WTC11 (cell line): ENCODE results near the gene EHD1. TPM values are rescaled to one million over a fixed set of nuclear protein-coding genes. Genes with fewer than 3 reads are reported as not detected.

ENCODE experiments used
- ATAC-seq: fragments of 200-7000 bp; cut with Tn5 transposase; 2 replicates; pipeline ENCODE4 v1.10.0; 2021; ENCODE audit warnings: mild to moderate bottlenecking, moderate library complexity
- CTCF ChIA-PET: fragments of 300-600 bp; sonication (Branson Sonifier 250); formaldehyde crosslinking; loops from one replicate; lab custom pipeline; 2021; ENCODE audit warnings: antibody characterized with exemption; lab: Charles Lee
- POLR2A ChIA-PET: fragments of 350-600 bp; sonication (Branson Sonifier 250); formaldehyde crosslinking; loops from one replicate; lab custom pipeline; 2021; ENCODE audit warnings: antibody characterized with exemption; lab: Charles Lee
- DNase-seq: peaks from one replicate; pipeline ENCODE4 v3.0.0; 2021; ENCODE audit warnings: low spot score
- H3K27ac Mint-ChIP-seq: 2 replicates; pipeline ENCODE4 v1.8.0; 2021; ENCODE audit warnings: mixed read lengths
- H3K27me3 Mint-ChIP-seq: 2 replicates; pipeline ENCODE4 v1.8.0; 2021; ENCODE audit warnings: low read depth, mild to moderate bottlenecking, moderate library complexity, mixed read lengths
- H3K36me3 Mint-ChIP-seq: 2 replicates; pipeline ENCODE4 v1.8.0; 2021; ENCODE audit warnings: mixed read lengths
- H3K4me1 Mint-ChIP-seq: 2 replicates; pipeline ENCODE4 v1.8.0; 2022; ENCODE audit warnings: mixed read lengths
- H3K4me3 Mint-ChIP-seq: 2 replicates; pipeline ENCODE4 v1.8.0; 2021; ENCODE audit warnings: mild to moderate bottlenecking, moderate library complexity, mixed read lengths
- H3K9me3 Mint-ChIP-seq: 2 replicates; pipeline ENCODE4 v1.8.0; 2021; ENCODE audit warnings: mixed read lengths
- CREM ChIP-seq: sonication (generic); formaldehyde crosslinking; IDR thresholded peaks from 2 replicates; pipeline ENCODE4 v1.8.1; 2022; ENCODE audit warnings: mild to moderate bottlenecking, missing genetic modification reagents, moderate library complexity
- ELF4 ChIP-seq: sonication (generic); formaldehyde crosslinking; IDR thresholded peaks from 2 replicates; pipeline ENCODE4 v1.8.1; 2022; ENCODE audit warnings: low read depth, mild to moderate bottlenecking, moderate library complexity, missing genetic modification reagents
- ESRRA ChIP-seq: sonication (generic); formaldehyde crosslinking; IDR thresholded peaks from 2 replicates; pipeline ENCODE4 v1.8.1; 2022; ENCODE audit warnings: mild to moderate bottlenecking, missing genetic modification reagents, borderline replicate concordance
- GTF2I ChIP-seq: fragments of 250-450 bp; sonication (Bioruptor Pico); conservative IDR thresholded peaks from 2 replicates; pipeline ENCODE4 v1.4.0; 2021; ENCODE audit warnings: mild to moderate bottlenecking
- KAT7 ChIP-seq: sonication (generic); formaldehyde crosslinking; IDR thresholded peaks from 2 replicates; pipeline ENCODE4 v1.8.1; 2023; ENCODE audit warnings: missing genetic modification reagents, mild to moderate bottlenecking, borderline replicate concordance
- MYBL2 ChIP-seq: sonication (generic); formaldehyde crosslinking; IDR thresholded peaks from 2 replicates; pipeline ENCODE4 v1.8.1; 2023; ENCODE audit warnings: mild to moderate bottlenecking, moderate library complexity, missing genetic modification reagents
- NFATC4 ChIP-seq: fragments of 250-450 bp; sonication (Bioruptor Pico); IDR thresholded peaks from 2 replicates; pipeline ENCODE4 v1.9.0; 2021; ENCODE audit warnings: mild to moderate bottlenecking
- RORB ChIP-seq: fragments of 250-450 bp; sonication (Bioruptor Pico); IDR thresholded peaks from 2 replicates; pipeline ENCODE4 v1.9.0; 2021; ENCODE audit warnings: mild to moderate bottlenecking
- TEAD1 ChIP-seq: sonication (generic); formaldehyde crosslinking; IDR thresholded peaks from 2 replicates; pipeline ENCODE4 v1.8.0; 2022; ENCODE audit warnings: mild to moderate bottlenecking, missing genetic modification reagents
- TP53 ChIP-seq: sonication (generic); formaldehyde crosslinking; IDR thresholded peaks from 2 replicates; pipeline ENCODE4 v1.8.1; 2023; ENCODE audit warnings: mild to moderate bottlenecking, missing genetic modification reagents
- ZBTB43 ChIP-seq: sonication (generic); formaldehyde crosslinking; IDR thresholded peaks from 2 replicates; pipeline ENCODE4 v1.8.1; 2023; ENCODE audit warnings: mild to moderate bottlenecking, missing genetic modification reagents
- ZNF121 ChIP-seq: sonication (generic); formaldehyde crosslinking; IDR thresholded peaks from 2 replicates; pipeline ENCODE4 v1.8.0; 2023; ENCODE audit warnings: missing genetic modification reagents
- ZNF512 ChIP-seq: sonication (generic); formaldehyde crosslinking; IDR thresholded peaks from 2 replicates; pipeline ENCODE4 v1.8.1; 2022; ENCODE audit warnings: missing genetic modification reagents, borderline replicate concordance
- total RNA-seq: library from RNA; stranded (reverse); gene quantifications from 3 replicates; pipeline ENCODE4 v1.2.3, GENCODE V29; 2021
- TF ChIP-seq, protein P1 (sequence below): sonication (generic); formaldehyde crosslinking; IDR thresholded peaks from 2 replicates; pipeline ENCODE4 v1.8.0; 2022; ENCODE audit warnings: missing genetic modification reagents
- TF ChIP-seq, protein P2 (sequence below): sonication (generic); formaldehyde crosslinking; IDR thresholded peaks from 2 replicates; pipeline ENCODE4 v1.8.0; 2022; ENCODE audit warnings: mild to moderate bottlenecking, missing genetic modification reagents
- TF ChIP-seq, protein P3 (sequence below): sonication (generic); formaldehyde crosslinking; IDR thresholded peaks from 2 replicates; pipeline ENCODE4 v1.8.1; 2022; ENCODE audit warnings: low read depth, mild to moderate bottlenecking, moderate library complexity, missing genetic modification reagents, borderline replicate concordance
- TF ChIP-seq, protein P4 (sequence below): fragments of 250-450 bp; sonication (Bioruptor Pico); IDR thresholded peaks from 2 replicates; pipeline ENCODE4 v2.1.2; 2022; ENCODE audit warnings: mild to moderate bottlenecking, moderate library complexity

The EHD1 gene
- total RNA-seq, 1 experiment from 2014 or later: 38.1 TPM

DNA sequence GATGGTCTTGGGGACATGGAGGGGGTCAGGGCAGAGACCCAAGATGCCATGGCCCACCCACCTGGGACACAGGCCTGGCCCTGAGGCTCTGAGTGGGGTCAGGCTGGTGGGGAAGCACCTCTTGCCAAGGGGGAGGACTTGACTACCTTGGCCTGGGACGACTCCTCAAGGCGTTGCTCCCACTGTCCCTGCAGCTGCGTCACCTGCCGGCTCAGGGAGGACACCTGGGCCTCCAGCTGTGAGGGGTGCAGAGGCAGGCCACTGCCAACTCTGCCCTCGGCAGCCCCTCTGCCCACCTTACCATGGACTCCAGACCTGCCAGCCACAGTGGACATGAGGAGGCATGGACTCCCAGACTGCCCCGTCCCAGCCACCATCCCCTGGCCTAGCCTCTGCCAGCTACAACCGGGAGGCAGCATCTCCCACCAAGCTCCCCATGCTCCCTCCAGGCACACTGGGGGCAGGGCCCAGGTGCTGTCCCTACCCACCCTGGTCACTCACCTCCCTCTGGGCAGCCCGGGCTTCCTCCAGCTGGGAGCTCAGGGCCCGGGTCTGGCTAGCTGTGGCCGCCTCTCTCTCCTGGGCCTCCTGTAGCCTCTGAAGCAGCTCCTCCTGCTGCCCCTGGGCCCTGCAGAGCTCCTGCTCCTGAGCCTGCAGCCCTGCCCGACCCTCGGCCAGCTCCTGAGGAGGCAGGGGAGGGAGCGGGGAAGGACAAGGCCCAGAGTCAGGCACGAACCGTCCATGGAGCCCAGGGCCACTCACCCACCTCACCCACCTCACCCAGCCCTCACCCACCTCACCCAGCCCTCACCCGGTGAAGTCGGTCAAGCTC lies 42.6 kb downstream of the EHD1 start:
- no peaks in the 10 kb centered on the region for H3K4me1 Mint-ChIP-seq
- H3K36me3 Mint-ChIP-seq: peaks cover 3% of the 10 kb centered on the region; the same call in 1 of the 2 replicates
- H3K4me3 Mint-ChIP-seq: no peak overlapping the region
- ATAC-seq: no peak
- H3K9me3 Mint-ChIP-seq: no peaks in the 10 kb centered on the region
- no peak for TF ChIP-seq ZNF121 (CRISPR knock-in tag)
- no peak for TF ChIP-seq ESRRA (CRISPR knock-in tag)
- TF ChIP-seq MYBL2 (CRISPR knock-in tag): no peak
- TF ChIP-seq ELF4 (CRISPR knock-in tag): no peak
- TF ChIP-seq TEAD1 (CRISPR knock-in tag): no peak
- TF ChIP-seq, protein P1, sequence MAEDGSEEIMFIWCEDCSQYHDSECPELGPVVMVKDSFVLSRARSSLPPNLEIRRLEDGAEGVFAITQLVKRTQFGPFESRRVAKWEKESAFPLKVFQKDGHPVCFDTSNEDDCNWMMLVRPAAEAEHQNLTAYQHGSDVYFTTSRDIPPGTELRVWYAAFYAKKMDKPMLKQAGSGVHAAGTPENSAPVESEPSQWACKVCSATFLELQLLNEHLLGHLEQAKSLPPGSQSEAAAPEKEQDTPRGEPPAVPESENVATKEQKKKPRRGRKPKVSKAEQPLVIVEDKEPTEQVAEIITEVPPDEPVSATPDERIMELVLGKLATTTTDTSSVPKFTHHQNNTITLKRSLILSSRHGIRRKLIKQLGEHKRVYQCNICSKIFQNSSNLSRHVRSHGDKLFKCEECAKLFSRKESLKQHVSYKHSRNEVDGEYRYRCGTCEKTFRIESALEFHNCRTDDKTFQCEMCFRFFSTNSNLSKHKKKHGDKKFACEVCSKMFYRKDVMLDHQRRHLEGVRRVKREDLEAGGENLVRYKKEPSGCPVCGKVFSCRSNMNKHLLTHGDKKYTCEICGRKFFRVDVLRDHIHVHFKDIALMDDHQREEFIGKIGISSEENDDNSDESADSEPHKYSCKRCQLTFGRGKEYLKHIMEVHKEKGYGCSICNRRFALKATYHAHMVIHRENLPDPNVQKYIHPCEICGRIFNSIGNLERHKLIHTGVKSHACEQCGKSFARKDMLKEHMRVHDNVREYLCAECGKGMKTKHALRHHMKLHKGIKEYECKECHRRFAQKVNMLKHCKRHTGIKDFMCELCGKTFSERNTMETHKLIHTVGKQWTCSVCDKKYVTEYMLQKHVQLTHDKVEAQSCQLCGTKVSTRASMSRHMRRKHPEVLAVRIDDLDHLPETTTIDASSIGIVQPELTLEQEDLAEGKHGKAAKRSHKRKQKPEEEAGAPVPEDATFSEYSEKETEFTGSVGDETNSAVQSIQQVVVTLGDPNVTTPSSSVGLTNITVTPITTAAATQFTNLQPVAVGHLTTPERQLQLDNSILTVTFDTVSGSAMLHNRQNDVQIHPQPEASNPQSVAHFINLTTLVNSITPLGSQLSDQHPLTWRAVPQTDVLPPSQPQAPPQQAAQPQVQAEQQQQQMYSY (CRISPR knock-in tag): no peak
- TF ChIP-seq ZBTB43: no peak
- no peak for TF ChIP-seq NFATC4 (CRISPR knock-in tag)
- no peak for DNase-seq
- no peak overlapping the region for H3K27ac Mint-ChIP-seq
- ChIA-PET POLR2A (no interaction called here), CTCF (interaction anchor here (0.6 to 2.9 kb wide), 2 partner anchors 13 to 38 kb away, joined by 3 to 6 read pairs; no protein-coding TSS in a partner anchor)
- H3K27me3 Mint-ChIP-seq: no peaks in the 10 kb centered on the region

GRCh38 chr11:64834723-64835615 lies 43.5 kb downstream of the EHD1 start:
- ChIA-PET CTCF (interaction anchor here (0.5 to 2.9 kb wide), 4 partner anchors 14 to 739 kb away, joined by 3 to 6 read pairs (median 6); no protein-coding TSS in a partner anchor), POLR2A (interaction anchor here (1.3 kb wide), 1 partner anchor 31 kb away, joined by 3 read pairs; no protein-coding TSS in a partner anchor)
- H3K36me3 Mint-ChIP-seq: peaks cover 3% of the 10 kb centered on the region; the same call in 1 of the 2 replicates
- H3K4me1 Mint-ChIP-seq: no peaks in the 10 kb centered on the region
- H3K27me3 Mint-ChIP-seq: no peaks in the 10 kb centered on the region
- H3K27ac Mint-ChIP-seq: no peak overlapping the region
- H3K4me3 Mint-ChIP-seq: no peak overlapping the region
- H3K9me3 Mint-ChIP-seq: no peaks in the 10 kb centered on the region
- DNase-seq: no peak
- no peak for ATAC-seq
- TF ChIP-seq CREM (CRISPR knock-in tag) (no peak), KAT7 (CRISPR knock-in tag) (no peak), GTF2I (CRISPR knock-in tag) (no peak), ZNF512 (no peak), TP53 (CRISPR knock-in tag) (no peak), RORB (CRISPR knock-in tag) (no peak)
- TF ChIP-seq, protein P2, sequence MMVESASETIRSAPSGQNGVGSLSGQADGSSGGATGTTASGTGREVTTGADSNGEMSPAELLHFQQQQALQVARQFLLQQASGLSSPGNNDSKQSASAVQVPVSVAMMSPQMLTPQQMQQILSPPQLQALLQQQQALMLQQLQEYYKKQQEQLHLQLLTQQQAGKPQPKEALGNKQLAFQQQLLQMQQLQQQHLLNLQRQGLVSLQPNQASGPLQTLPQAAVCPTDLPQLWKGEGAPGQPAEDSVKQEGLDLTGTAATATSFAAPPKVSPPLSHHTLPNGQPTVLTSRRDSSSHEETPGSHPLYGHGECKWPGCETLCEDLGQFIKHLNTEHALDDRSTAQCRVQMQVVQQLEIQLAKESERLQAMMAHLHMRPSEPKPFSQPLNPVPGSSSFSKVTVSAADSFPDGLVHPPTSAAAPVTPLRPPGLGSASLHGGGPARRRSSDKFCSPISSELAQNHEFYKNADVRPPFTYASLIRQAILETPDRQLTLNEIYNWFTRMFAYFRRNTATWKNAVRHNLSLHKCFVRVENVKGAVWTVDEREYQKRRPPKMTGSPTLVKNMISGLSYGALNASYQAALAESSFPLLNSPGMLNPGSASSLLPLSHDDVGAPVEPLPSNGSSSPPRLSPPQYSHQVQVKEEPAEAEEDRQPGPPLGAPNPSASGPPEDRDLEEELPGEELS: no peak
- TF ChIP-seq, protein P3, sequence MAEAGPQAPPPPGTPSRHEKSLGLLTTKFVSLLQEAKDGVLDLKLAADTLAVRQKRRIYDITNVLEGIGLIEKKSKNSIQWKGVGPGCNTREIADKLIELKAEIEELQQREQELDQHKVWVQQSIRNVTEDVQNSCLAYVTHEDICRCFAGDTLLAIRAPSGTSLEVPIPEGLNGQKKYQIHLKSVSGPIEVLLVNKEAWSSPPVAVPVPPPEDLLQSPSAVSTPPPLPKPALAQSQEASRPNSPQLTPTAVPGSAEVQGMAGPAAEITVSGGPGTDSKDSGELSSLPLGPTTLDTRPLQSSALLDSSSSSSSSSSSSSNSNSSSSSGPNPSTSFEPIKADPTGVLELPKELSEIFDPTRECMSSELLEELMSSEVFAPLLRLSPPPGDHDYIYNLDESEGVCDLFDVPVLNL (CRISPR knock-in tag): no peak
- TF ChIP-seq, protein P4, sequence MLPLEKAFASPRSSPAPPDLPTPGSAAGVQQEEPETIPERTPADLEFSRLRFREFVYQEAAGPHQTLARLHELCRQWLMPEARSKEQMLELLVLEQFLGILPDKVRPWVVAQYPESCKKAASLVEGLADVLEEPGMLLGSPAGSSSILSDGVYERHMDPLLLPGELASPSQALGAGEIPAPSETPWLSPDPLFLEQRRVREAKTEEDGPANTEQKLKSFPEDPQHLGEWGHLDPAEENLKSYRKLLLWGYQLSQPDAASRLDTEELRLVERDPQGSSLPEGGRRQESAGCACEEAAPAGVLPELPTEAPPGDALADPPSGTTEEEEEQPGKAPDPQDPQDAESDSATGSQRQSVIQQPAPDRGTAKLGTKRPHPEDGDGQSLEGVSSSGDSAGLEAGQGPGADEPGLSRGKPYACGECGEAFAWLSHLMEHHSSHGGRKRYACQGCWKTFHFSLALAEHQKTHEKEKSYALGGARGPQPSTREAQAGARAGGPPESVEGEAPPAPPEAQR: no peak
